DOHH2 (cell line): Measurements from ENCODE around the gene MRC1.

Experiments
- H3F3A ChIP-seq: fragments of 200-600 bp; sonication (generic), shearing (Covaris generic); 2 replicates; pipeline ENCODE4 v1.6.0; 2016; ENCODE audit warnings: antibody characterized with exemption, mild to moderate bottlenecking; ENCODE audit not compliant: control insufficient read depth, insufficient read depth
- H3K27ac ChIP-seq: fragments of 200-600 bp; sonication (generic); 2 replicates; pipeline ENCODE4 v1.5.1; 2014; ENCODE audit warnings: low read depth, mild to moderate bottlenecking, low read length, moderate library complexity
- H3K27me3 ChIP-seq: fragments of 200-600 bp; sonication (generic); 2 replicates; pipeline ENCODE4 v1.6.1; 2014; ENCODE audit warnings: mild to moderate bottlenecking, low read length, mixed read lengths; ENCODE audit not compliant: control insufficient read depth
- H3K36me3 ChIP-seq: fragments of 200-600 bp; sonication (generic); 2 replicates; pipeline ENCODE4 v1.6.1; 2014; ENCODE audit warnings: mild to moderate bottlenecking, low read length, moderate library complexity, mixed read lengths; ENCODE audit not compliant: control insufficient read depth
- H3K4me1 ChIP-seq: fragments of 200-600 bp; sonication (generic); 2 replicates; pipeline ENCODE4 v1.6.1; 2014; ENCODE audit warnings: mild to moderate bottlenecking, low read length, mixed read lengths; ENCODE audit not compliant: control insufficient read depth
- H3K4me2 ChIP-seq: fragments of 200-600 bp; sonication (generic); 2 replicates; pipeline ENCODE4 v1.6.0; 2014; ENCODE audit warnings: mild to moderate bottlenecking, low read length, moderate library complexity
- H3K4me3 ChIP-seq: fragments of 200-600 bp; sonication (generic); 2 replicates; pipeline ENCODE4 v1.5.1; 2014; ENCODE audit warnings: mild to moderate bottlenecking, low read length, mixed read lengths
- H3K79me2 ChIP-seq: fragments of 200-600 bp; sonication (generic); 2 replicates; pipeline ENCODE4 v1.6.1; 2014; ENCODE audit warnings: mild to moderate bottlenecking, low read length, mixed read lengths; ENCODE audit not compliant: control insufficient read depth
- H3K9me2 ChIP-seq: fragments of 200-600 bp; sonication (generic); replicated peaks from 2 replicates; pipeline ENCODE4 v1.6.1; 2014; ENCODE audit warnings: mild to moderate bottlenecking, low read length, mixed read lengths; ENCODE audit not compliant: control insufficient read depth
- H3K9me3 ChIP-seq: fragments of 200-600 bp; sonication (generic); 2 replicates; pipeline ENCODE4 v1.6.1; 2014; ENCODE audit warnings: antibody characterized with exemption, low read length, mixed read lengths; ENCODE audit not compliant: control insufficient read depth, insufficient read depth
- H4K20me1 ChIP-seq: fragments of 200-600 bp; sonication (generic); 2 replicates; pipeline ENCODE4 v1.6.0; 2014; ENCODE audit warnings: low read depth, mild to moderate bottlenecking, antibody characterized with exemption, low read length, moderate library complexity; ENCODE audit not compliant: control insufficient read depth, insufficient read depth
- EZH2phosphoT487 ChIP-seq: fragments of 200-600 bp; sonication (generic); IDR thresholded peaks from 2 replicates; pipeline ENCODE4 v1.6.1; 2017; ENCODE audit warnings: borderline replicate concordance, mild to moderate bottlenecking, antibody characterized with exemption, low read length, moderate library complexity, mixed read lengths
- TF ChIP-seq, protein P1 (sequence below): fragments of 200-600 bp; sonication (generic); IDR thresholded peaks from one replicate; pipeline ENCODE4 v1.5.1; 2014; ENCODE audit warnings: antibody characterized with exemption, mild to moderate bottlenecking, low read depth, low read length; ENCODE audit not compliant: poor library complexity, severe bottlenecking

Gene MRC1

GRCh38 chr10:17851611-17852010, 42.5 kb downstream of the MRC1 start:
- Histone ChIP-seq H3F3A (no peaks in the 10 kb centered on the region), H3K9me2 (no peaks in the 10 kb centered on the region), H3K9me3 (no peaks in the 10 kb centered on the region), H3K36me3 (no peaks in the 10 kb centered on the region), H3K27me3 (no peaks in the 10 kb centered on the region), H3K4me1 (peaks cover 28% of the 10 kb centered on the region), H3K4me3 (peak overlapping the region; percentile 12; the same call in 1 of the 2 replicates), H3K4me2 (peak overlapping the region; percentile 51), H4K20me1 (no peaks in the 10 kb centered on the region), H3K79me2 (no peaks in the 10 kb centered on the region), H3K27ac (no peak overlapping the region)
- no peak for TF ChIP-seq EZH2phosphoT487
- TF ChIP-seq, protein P1, sequence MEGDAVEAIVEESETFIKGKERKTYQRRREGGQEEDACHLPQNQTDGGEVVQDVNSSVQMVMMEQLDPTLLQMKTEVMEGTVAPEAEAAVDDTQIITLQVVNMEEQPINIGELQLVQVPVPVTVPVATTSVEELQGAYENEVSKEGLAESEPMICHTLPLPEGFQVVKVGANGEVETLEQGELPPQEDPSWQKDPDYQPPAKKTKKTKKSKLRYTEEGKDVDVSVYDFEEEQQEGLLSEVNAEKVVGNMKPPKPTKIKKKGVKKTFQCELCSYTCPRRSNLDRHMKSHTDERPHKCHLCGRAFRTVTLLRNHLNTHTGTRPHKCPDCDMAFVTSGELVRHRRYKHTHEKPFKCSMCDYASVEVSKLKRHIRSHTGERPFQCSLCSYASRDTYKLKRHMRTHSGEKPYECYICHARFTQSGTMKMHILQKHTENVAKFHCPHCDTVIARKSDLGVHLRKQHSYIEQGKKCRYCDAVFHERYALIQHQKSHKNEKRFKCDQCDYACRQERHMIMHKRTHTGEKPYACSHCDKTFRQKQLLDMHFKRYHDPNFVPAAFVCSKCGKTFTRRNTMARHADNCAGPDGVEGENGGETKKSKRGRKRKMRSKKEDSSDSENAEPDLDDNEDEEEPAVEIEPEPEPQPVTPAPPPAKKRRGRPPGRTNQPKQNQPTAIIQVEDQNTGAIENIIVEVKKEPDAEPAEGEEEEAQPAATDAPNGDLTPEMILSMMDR: no peak

- H3K36me3 ChIP-seq: no peaks in the 10 kb centered on the region
- no peaks in the 10 kb centered on the region for H3K79me2 ChIP-seq
- no peaks in the 10 kb centered on the region for H3K27me3 ChIP-seq
- no peak overlapping the region for H3K4me2 ChIP-seq
- no peak overlapping the region for H3K27ac ChIP-seq
- H4K20me1 ChIP-seq: no peaks in the 10 kb centered on the region
- H3K9me3 ChIP-seq: no peaks in the 10 kb centered on the region
- TF ChIP-seq EZH2phosphoT487: no peak
- TF ChIP-seq, protein P1: no peak
- no peak overlapping the region for H3K4me3 ChIP-seq
- no peaks in the 10 kb centered on the region for H3F3A ChIP-seq
- H3K9me2 ChIP-seq: no peaks in the 10 kb centered on the region
- peaks cover 28% of the 10 kb centered on the region for H3K4me1 ChIP-seq
These were observed 45.0 kb downstream of the MRC1 start for GRCh38 chr10:17854044-17854652.

GRCh38 chr10:17857040-17857439, 47.9 kb downstream of the MRC1 start:
- no peaks in the 10 kb centered on the region for H3K79me2 ChIP-seq
- H3K27ac ChIP-seq: no peak overlapping the region
- H3K4me2 ChIP-seq: no peak overlapping the region
- no peaks in the 10 kb centered on the region for H4K20me1 ChIP-seq
- no peaks in the 10 kb centered on the region for H3K9me2 ChIP-seq
- H3F3A ChIP-seq: no peaks in the 10 kb centered on the region
- H3K36me3 ChIP-seq: no peaks in the 10 kb centered on the region
- TF ChIP-seq EZH2phosphoT487: no peak
- TF ChIP-seq, protein P1: no peak
- no peaks in the 10 kb centered on the region for H3K9me3 ChIP-seq
- no peak overlapping the region for H3K4me3 ChIP-seq
- H3K27me3 ChIP-seq: no peaks in the 10 kb centered on the region
- H3K4me1 ChIP-seq: peaks cover 8% of the 10 kb centered on the region
